A204.1 (cell line): ENCODE results near the gene NHP2.
"Not testable (repeated sequence)": the region's sequence is repeated elsewhere in the genome, so short reads cannot be mapped to it uniquely, and the experiment has no call there.

Experiments used
- FAIRE-seq: peaks from 2 replicates; lab custom pipeline; 2012; peaks lifted over from hg19 to GRCh38; lab: Jason Lieb, UNC

The NHP2 gene

DNA sequence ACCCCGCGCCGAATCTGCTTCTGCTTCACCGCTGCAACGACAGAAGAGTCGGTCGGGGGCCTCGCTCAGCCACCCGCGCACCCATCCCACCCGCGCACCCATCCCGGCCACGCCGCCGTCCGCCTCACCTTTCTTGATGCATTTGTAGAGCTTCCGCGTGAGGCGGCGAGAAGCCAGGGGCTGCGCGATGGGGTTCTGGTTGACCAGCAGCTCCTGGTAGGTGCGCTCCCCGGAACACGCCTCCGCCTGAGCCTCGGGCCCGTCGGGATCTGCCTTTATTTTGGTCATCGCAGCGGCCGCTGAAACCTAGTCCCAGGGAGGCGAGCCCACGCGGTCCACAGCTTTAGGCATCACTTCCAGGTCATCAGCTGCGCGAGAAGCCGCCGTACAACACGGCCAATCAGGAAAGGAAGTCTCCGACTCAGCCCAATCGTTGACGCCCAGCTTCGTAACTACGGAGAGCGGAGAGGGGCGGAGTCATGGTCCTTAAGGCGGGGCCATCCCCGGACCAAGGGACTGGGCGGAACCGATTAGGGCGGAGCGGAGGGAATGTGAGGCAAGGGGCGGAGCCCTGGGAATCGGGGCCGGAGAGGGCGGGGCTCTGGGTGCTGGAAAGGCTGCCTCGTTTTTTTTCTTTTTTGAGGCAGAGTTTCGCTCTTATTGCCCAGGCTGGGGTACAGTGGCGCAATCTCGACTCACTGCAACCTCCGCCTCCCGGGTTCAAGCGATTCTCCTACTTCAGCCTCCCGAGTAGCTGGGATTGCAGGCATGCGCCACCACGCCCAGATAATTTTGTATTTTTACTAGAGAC is at the start of gene NHP2:
TSS of gene NHP2 (minus strand) at position 356 of the 811 bp plus-strand sequence. CDS start at position 288, 68 bp downstream.
- FAIRE-seq: peak; percentile 99

DNA sequence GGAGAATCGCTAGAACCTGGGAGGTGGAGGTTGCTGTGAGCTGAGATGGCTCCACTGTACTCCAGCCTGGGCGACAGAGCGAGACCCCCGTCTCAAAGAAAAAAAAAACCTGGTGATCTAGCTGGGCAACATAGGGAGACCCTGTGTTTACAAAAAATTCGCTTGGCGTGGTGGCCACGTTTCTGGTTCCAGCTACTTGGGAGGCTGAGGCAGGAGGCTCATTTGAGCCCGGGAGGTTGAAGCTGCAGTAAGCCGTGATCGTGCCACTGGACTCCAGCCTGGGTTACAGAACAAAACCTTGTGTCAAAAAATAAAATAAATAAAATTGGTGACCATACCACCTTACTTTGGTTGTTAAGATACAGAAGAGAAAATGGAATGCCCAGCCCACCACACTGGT is 48.9 kb upstream of the NHP2 start:
- FAIRE-seq: no peak

DNA sequence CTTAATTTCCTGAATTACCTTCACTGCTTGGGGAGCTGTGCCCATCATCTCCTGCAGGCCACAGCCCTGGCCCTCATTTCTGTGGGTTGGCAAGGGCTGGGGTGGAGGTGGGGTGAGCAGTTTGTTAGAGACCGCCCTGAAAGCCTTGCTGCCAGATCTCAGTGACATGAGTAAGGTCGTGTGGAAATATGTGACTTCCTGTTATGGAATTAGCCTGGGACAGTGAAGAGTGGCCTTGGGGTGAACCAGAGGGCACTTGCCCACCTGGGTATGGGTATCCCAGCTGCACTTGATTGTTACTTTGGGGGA is 48.2 kb upstream of the NHP2 start:
- no peak for FAIRE-seq

DNA sequence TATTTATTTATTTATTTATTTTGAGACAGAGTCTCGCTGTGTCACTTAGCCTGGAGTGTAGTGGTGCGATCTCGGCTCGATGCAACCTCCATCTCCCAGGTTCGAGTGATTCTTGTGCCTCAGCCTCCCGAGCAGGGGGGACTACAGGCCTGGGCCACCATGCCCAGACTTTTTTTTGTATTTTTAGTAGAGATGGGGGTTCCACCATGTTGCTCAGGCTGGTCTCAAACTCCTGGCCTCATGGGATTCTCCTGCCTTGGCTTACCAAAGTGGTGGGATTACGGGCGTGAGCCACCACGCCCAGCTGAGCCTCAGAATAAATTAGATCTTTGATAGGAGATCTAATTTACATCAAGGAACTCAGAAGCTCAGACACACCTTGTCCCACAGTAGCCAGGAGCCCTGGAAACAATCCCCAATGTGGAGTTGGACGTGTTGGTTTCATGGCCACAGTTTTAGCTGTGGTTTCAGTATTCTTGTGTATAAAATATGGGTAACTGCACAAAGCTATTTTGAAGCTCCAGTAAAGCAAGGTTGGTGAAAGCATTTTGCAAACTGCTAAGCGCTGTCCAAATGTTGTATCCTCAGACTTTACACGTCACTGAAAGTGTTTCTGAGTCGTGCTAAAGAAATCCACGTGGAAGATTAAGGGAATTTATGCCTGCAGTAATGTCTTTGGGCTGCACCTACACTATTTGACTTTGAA is 47.7 kb upstream of the NHP2 start:
- no peak for FAIRE-seq

DNA sequence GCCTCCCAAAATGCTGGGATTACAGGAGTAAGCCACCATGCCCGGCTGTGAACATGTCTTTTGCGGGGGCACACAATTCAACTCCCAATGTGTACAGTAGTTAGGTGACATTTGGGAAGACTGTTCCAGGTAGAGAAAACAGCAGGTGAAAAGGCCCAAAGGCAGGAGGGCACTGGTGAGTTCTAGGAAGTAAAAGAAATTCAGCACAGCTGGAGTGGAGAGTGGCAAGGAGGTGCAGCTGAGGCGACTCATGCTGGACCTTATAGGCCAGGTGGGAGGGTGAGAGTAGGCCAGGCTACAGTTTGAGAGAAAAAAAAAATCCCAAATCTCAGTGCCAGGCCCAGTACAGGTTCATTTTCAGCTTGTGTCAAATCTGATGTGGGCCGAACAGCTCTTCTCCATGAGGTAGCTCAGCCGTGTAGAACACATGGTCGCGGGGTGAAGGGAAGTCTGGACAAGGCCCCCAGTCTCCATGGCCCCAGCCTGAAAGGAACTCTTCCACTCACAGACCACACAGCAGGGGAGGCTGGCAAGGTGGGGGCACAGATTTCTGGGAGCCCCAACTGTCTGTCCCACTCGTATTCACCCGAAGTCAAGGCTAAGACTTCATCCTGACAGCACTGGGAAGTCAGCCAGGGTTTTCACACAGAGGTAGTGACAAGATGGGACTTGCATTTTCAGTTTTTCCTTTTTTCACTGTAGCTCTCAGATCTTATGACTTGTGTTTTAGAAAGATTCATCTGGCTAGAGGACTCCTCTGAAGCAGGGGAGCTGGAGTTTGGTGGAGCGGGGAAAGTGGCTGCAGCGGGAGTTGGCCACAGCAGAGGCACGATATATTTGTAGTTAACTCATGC is 46.1 kb upstream of the NHP2 start:
- FAIRE-seq: no peak

DNA sequence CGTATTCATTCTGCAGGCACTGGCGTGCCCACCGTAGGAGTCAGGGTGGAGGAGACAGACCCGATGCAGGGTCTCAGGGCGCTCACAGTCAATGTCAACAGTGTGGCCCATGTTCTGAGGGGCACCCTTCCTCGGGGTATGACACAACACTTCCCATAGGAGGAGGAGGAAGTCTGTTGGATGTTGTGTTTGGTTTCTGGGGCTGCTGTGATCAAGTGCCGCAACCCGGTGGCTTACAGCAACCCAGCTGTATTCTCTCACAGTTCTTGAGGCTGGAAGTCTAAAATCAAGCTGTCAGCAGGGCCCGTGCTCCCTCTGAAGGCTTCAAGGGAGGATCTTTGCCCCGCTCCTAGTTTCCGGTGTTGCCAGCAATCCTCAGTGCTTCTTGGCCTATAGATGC is 45.0 kb upstream of the NHP2 start:
- FAIRE-seq: no peak

DNA sequence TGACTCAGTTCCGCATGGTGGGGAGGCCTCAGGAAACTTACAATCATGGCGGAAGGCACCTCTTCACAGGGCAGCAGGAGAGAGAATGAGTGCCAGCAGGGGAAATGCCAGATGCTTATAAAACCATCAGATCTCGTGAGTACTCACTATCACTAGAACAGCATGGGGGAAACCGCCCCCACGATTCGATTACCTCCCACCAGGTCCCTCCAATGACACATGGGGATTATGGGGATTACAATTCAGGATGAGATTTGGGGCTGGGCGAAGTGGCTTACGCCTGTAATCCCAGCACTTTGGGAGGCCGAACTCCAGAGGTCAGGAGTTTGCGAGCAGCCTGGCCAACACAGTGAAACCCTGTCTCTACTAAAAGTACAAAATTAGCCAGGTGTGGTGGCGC is 44.5 kb upstream of the NHP2 start:
- FAIRE-seq: not testable (repeated sequence)

DNA sequence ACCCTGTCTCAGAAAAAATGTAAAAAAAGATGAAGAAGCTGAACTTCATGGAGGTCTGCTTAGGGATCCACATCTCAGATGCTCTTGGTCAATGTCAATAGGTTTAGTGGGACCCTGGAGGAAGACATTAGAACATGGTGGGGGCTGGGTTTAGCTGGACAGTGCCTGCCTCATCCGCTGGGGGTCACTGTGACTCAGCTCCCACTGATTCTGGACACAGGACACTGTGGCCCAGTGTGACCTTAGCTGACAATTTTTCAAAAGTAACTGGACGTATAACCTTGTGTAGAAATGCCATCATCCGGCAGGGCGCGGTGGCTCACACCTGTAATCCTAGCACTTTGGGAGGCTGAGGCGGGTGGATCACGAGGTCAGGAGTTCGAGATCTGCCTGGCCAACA is 43.3 kb upstream of the NHP2 start:
- no peak for FAIRE-seq

DNA sequence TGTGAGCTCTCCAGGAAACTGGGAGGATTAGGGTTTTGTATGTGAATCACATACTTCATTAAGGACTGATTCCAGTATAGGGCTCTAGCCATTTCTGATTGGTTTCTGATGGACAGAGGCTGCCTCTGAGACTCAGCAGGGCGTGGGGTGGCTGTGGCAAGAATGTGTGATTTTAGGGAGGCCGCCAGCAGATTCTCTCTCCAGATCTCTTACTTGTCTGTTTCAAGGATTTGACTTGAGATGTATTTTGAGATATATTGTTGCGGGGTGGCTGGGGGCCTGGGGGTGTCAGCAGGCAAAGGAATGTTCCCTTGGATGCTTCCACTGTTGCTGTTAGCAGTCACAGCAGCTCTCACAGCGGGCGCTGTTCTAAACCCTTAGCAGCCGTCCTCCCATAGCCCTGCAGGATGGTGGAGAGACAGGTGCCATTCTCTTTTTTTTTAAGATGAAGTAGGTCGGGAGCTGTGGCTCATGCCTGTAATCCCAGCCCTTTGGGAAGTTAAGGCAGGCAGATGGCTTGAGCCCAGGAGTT is 42.7 kb upstream of the NHP2 start:
- FAIRE-seq: no peak

DNA sequence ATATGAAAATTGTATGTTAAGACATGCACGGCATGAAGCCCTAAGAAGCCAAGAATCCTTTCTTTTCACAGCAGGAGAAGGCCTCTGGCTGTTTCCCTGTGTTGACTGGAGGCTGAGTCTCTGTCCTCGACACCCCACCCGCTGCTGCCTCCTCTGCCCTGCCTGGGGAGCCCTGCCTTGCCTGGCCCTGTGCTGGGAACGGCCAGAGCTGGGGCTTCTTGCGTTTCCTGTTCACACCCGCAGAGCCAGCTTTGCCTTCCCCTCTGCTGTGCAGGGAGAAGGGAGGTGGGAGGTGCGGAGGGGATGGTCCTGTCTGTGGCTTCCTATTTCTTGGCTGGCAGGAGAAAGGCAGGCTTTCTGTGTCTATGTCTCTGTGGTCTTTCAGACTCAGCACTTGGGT is 40.3 kb upstream of the NHP2 start:
- FAIRE-seq: no peak

DNA sequence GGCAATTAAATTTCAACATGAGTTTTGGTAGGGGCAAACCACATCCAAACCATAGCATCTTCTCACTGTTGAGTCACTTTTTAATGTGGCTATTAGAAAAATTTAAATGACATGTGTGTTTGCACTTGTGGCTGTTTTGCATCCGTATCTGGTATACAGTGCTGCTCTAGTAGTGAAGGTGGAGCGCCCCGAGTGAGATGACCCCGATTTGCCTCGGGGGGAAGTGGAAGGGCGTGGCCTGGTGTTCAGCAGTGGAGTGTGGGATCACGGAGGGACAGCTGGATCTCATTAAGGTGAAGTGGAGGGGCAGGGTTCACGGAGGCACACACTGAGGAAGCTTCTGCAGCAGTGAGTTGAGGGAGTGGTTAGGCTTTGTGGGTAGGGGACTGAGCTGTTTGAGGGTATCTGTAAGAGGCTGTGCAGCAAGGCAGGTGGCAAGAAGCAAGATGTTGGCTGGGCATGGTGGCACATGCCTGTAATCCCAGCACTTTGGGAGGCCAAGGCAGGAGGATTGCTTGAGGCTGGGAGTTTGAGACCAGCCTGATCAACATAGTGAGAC is 39.6 kb upstream of the NHP2 start:
- no peak for FAIRE-seq

DNA sequence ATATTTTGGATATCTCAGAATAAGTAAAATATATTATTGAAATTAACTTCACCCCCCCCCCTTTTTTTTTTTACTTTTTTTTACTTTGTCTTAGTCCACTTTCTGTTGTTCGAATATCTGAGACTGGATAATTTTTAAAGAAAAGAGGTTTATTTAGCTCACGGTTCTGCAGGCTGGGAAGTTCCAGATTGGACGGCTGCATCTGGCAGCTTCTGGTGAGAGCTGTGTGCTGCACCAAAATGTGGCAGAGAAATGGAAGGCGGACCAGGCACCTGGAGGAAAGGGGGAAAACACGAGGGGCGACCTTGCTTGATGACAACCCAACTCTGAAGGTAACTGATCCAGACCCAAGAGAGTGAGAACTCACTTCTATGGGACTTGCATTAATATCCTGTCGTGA is 39.1 kb upstream of the NHP2 start:
- no peak for FAIRE-seq

DNA sequence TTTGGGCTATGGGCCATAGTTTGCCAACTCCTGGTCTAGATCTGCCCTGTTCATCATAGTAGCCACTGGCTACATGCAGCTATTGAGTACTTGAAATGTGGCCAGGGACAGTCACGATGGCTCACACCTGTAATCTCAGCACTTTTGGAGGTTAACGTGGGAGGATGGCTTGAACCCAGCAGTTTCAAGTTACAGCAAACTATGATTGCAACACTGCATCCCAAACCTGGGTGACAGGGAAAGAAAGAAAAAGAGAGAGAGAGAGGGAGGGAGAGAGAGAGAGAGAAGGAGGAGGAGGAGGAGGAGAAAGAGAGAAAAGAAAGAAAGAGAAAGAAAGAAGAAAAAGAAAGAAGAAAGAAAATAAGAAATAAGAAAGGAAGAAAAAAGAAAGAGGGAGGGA is 38.6 kb upstream of the NHP2 start:
- FAIRE-seq: no peak

DNA sequence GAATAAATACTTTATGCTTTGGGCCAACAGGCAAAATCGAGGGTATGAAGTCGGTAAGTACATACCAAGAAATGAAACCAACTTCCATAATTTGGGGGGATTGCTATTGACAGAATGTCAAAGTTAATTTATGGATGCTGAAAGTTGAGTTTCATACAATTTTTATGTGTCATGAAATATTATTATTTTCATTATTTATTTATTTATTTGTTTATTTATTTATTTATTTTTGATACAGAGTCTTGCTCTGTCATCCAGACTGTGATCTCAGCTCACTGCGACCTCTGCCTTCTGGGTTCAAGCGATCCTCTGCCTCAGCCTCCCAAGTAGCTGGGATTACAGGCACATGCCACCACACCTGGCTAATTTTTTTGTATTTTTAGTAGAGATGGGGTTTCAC is 38.0 kb upstream of the NHP2 start:
- FAIRE-seq: no peak

DNA sequence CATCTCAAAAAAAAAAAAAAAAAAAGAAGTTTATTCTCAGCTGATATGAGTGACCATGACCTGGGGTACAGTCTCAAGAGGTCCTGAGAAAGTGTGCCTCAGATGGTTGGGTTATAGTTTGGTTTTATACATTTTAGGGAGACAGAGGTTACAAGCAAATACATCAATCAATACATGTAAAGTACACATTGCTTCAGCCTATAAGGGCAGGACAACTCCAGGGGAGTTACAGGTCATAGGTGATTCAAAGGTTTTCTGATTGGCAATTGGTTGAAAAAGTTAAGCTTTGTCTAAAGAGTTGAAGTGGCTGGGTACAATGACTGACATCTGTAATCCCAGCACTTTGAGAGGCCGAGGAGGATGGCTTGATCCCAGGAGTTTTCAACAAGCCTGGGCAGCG is 35.7 kb upstream of the NHP2 start:
- FAIRE-seq: no peak

DNA sequence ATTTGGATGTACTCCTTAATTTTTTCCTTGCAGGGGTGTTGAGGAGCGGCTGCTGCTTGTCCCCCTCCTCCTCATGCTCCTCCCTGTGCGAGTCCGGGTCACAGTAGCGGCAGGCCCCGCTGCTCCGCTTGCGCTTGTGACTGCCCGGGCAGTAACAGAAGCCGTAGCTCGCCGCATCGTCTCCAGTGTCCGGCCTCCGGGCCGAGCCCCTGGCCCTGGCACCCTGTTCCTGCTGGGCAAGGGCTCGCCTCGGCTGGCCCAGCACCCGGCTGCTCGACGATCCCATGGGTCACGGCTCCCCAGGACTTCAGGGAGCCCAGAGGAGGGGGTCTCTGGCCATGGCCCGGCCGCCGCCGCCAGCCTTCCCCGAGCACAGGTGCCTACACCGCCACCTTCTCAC is 33.3 kb upstream of the NHP2 start, which contains the start of gene GMCL2:
TSS of gene GMCL2 (minus strand) at position 358 of the 400 bp plus-strand sequence. CDS start at position 286, 72 bp downstream.
- no peak for FAIRE-seq

DNA sequence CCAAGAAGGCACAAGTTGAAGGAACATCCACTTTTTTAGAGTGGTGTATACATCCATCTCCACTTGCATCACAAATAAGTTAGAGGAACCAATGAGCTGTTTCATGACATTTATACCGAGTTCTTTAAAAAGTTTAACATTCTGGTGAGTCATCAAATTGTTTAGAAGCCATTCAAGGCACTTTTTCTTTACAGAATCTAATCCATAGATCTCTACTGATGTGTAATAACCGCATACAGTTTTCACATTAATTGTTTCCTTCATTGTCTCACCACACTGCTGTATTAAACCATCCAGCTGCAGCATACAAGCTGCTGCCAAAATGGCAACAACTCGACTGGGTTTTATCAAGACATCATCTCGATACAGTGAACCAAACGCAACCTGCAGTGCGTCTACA is 32.7 kb upstream of the NHP2 start:
- no peak for FAIRE-seq

DNA sequence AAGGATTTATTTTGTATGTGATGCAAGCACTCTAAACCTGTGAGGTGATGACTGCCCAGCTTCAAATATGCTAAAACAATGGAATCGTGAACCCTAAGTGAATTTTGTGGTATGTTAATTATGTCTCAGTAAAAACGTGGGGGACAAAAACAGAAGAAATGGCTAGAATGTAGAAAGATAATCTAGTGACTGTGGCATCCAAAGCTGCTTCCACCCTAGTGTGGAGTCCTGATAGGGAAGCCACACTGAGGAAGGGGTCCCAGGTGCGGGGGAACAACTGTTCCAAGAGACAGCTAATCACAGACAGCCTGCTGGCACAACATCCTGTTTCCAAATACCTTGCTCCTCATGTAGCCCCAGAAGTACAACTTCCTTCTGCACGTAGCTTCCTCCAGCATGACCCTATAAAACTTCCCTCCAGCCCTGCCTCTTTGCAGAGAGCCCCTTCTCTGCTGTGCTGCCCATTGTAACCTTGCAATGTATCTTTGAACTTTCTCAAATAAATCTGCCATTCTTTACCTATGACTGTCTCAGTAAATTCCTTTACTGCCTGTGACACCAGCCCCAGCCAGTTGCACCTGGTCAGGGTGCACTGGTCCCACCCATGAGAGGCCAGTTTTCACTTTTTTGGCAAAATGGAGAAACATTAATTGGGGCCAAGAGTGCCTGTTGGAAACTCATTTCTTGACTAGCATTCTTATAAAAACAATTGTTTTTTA is 28.6 kb upstream of the NHP2 start:
- no peak for FAIRE-seq

DNA sequence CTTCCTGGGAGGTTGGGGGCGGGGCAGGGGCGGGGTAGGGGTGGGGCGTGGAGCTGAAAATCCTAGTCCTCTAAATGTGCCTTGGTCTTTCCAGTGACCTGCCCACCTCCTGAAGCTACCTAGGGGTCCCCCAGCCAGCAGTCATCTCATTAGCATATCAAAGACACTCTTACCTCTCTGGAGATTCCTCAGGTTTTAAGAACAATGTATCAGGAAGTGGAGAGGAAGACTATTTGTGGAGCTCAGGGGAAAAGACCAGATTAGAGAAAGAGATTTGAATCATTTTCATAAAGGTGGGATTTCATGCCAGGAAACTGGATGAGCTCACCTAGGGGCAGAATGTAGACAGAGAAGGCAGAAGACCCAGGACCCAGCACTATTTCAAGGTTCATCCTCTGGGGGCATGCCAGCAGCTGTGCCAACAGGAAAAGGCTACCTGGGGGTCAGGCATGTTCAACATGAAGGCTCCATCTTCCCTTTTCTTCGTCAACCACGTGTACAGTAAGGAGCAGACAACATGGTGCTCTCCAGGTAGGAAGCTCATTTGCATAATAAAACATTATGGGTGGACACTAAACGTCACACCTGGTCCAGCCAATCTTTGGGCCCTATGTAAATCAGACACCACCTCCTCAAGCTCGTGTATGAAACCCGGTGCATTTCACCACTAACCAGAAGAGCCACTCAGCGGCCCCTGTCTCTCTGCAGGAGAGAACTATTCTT is 26.6 kb upstream of the NHP2 start:
- FAIRE-seq: no peak

DNA sequence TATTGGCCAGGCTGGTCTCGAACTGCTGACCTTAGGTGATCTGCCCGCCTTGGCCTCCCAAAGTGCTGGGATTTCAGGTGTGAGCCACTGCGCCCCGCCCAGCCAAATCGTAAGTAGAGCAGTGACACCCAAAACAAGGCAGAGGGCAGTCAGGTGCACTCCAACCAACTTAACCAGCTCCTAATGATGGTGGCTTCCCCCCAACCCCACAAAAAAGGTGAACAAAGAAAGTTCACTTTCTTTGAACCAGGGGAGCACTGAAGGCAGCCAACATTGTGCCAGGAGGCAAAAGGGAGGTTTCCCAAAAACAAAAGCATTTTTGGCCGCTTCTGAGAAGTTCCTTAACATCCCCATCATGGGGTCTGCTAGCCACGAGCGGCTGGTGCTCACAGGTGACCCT is 23.9 kb upstream of the NHP2 start:
- FAIRE-seq: no peak

DNA sequence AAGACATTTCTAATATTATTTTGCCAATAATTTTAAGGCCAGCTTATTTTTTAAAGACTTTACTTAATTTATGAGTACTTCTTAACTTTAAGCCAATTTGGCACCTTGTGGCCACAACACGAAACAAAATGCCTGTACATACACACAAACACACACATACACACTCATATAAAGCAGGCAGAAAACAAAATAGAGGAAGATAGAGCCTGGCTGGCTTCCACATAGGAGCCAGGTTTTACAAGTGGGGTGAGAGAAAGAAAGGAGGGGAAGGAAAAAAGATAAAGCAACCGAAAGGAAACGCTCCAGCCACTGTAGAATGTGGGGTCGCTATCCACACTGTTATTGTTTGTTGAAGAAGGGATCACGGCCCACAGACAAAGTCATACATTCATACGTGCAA is 23.1 kb upstream of the NHP2 start:
- no peak for FAIRE-seq
